Panc1 (cell line): ENCODE results near the gene UGGT2. TPM values are rescaled to one million over a fixed set of nuclear protein-coding genes. Genes with fewer than 3 reads are reported as not detected.
"Not testable (repeated sequence)": the region's sequence is repeated elsewhere in the genome, so short reads cannot be mapped to it uniquely, and the experiment has no call there.

Source experiments
- ATAC-seq: fragments of 200-7000 bp; cut with Tn5 transposase; 2 replicates; pipeline ENCODE4 v1.9.1; 2020; ENCODE audit warnings: mild to moderate bottlenecking, moderate library complexity
- BruUV-seq: library from RNA; stranded (reverse); fragments of 400-500 nt; replicated peaks from 2 replicates; lab custom pipeline; 2021; lab: Mats Ljungman, UMichigan
- CTCF ChIA-PET: fragments of 300-600 bp; sonication (Branson Sonifier 250); formaldehyde crosslinking; loops from one replicate; lab custom pipeline; 2022; ENCODE audit warnings: antibody characterized with exemption; lab: Charles Lee
- POLR2A ChIA-PET: fragments of 300-600 bp; sonication (Branson Sonifier 250); formaldehyde crosslinking; loops from one replicate; lab custom pipeline; 2022; ENCODE audit warnings: antibody characterized with exemption; lab: Charles Lee
- DNase-seq: peaks from one replicate; pipeline ENCODE4 v3.0.0-alpha.2; 2010; ENCODE audit warnings: low read depth, low spot score
- H3K27ac ChIP-seq: 2 replicates; pipeline ENCODE4 v1.5.1; 2011; ENCODE audit warnings: mild to moderate bottlenecking, low read length, inconsistent platforms
- H3K27me3 ChIP-seq: fragments of 200-500 bp; sonication (Bioruptor generic); 2 replicates; pipeline ENCODE4 v1.6.0; 2014; ENCODE audit warnings: low read length, inconsistent platforms; ENCODE audit not compliant: control insufficient read depth, insufficient read depth
- H3K36me3 ChIP-seq: fragments of 200-500 bp; sonication (Bioruptor generic); 2 replicates; pipeline ENCODE4 v1.5.1; 2014; ENCODE audit warnings: inconsistent platforms, mild to moderate bottlenecking, low read length, moderate library complexity; ENCODE audit not compliant: control insufficient read depth, insufficient read depth
- H3K4me1 ChIP-seq: 2 replicates; pipeline ENCODE4 v1.5.1; 2011; ENCODE audit warnings: inconsistent platforms, mild to moderate bottlenecking, low read length, moderate library complexity; ENCODE audit not compliant: control insufficient read depth, insufficient read depth
- H3K4me3 ChIP-seq, 2 experiments: 2 replicates each; pipeline ENCODE4 v1.5.1; 2011 to 2012; ENCODE audit warnings: low read depth in 2 of 2, low read length in 2 of 2, mild to moderate bottlenecking in 2 of 2, inconsistent platforms in 1 of 2, moderate library complexity in 1 of 2
- H3K9me3 ChIP-seq: fragments of 200-500 bp; sonication (Bioruptor generic); 2 replicates; pipeline ENCODE4 v1.5.1; 2014; ENCODE audit warnings: low read depth, mild to moderate bottlenecking, inconsistent platforms, low read length, moderate library complexity; ENCODE audit not compliant: control insufficient read depth, insufficient read depth
- POLR2AphosphoS5 ChIP-seq: IDR thresholded peaks from 2 replicates; pipeline ENCODE4 v1.6.1; 2012; ENCODE audit warnings: mild to moderate bottlenecking, low read depth, low read length, moderate library complexity
- REST ChIP-seq, 2 experiments: IDR thresholded peaks; 2 replicates each; pipeline ENCODE4 v1.6.1; 2011 to 2012; ENCODE audit warnings: low read depth in 2 of 2, control low read depth in 1 of 2, low read length in 1 of 2, mild to moderate bottlenecking in 1 of 2, moderate library complexity in 1 of 2; ENCODE audit not compliant: insufficient read depth in 1 of 2
- SIN3A ChIP-seq: IDR thresholded peaks from 2 replicates; pipeline ENCODE4 v1.6.1; 2012; ENCODE audit warnings: low read depth, mild to moderate bottlenecking, low read length, moderate library complexity, borderline replicate concordance; ENCODE audit not compliant: insufficient read depth
- TCF7L2 ChIP-seq: IDR thresholded peaks from 2 replicates; pipeline ENCODE4 v1.6.1; 2011; ENCODE audit warnings: mild to moderate bottlenecking, low read depth, low read length, inconsistent platforms
- in situ Hi-C: cut with HindIII; loops from 2 replicates; pipeline ENCODE4 v1.10.0; 2016; ENCODE audit warnings: low sequenced_read_pairs, low pct_unique_long_range_greater_than_20kb
- intact Hi-C: fragments of 100-400 bp; cut with micrococcal nuclease; formaldehyde crosslinking; loops from one replicate; pipeline ENCODE4 v1.10.0; 2022; ENCODE audit not compliant: unreplicated experiment
- total RNA-seq: library from RNA; stranded (reverse); gene quantifications from one replicate; pipeline ENCODE4 v1.2.1, GENCODE V29; 2021; ENCODE audit not compliant: unreplicated experiment
- TF ChIP-seq, protein P1 (sequence below): fragments of 450-650 bp; IDR thresholded peaks from 2 replicates; pipeline ENCODE4 v1.5.1; 2017; ENCODE audit warnings: mild to moderate bottlenecking

Gene UGGT2
- total RNA-seq, 1 experiment from 2014 or later, result 22.9 TPM

DNA sequence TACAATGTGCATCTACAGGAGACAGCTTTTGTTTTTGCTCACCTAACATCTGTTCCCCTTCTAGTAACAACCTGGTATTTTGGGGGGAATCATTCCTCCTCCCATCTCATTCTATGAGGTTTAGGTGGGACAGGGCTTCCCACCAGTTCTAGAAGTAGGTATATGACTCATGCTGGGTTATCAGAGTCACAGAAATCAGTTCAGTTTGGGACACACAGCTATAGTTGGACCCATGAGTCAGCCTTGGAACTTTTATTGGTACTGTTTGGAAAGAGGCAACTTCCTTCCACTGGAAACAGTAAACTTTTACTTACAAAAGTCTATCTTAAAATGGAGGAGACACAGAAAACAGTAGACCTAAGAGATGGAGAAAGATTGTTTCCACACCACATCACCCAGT lies 190.8 kb downstream of the UGGT2 start:
- ATAC-seq (no peak), DNase-seq (no peak)
- POLR2A ChIA-PET, result interaction anchor here (0.6 kb wide), 1 partner anchor 129 kb away, joined by 4 read pairs; no protein-coding TSS in a partner anchor
- H3K27me3 ChIP-seq, result no peaks in the 10 kb centered on the region
- TF ChIP-seq POLR2AphosphoS5, result no peak
- TF ChIP-seq, protein P1, sequence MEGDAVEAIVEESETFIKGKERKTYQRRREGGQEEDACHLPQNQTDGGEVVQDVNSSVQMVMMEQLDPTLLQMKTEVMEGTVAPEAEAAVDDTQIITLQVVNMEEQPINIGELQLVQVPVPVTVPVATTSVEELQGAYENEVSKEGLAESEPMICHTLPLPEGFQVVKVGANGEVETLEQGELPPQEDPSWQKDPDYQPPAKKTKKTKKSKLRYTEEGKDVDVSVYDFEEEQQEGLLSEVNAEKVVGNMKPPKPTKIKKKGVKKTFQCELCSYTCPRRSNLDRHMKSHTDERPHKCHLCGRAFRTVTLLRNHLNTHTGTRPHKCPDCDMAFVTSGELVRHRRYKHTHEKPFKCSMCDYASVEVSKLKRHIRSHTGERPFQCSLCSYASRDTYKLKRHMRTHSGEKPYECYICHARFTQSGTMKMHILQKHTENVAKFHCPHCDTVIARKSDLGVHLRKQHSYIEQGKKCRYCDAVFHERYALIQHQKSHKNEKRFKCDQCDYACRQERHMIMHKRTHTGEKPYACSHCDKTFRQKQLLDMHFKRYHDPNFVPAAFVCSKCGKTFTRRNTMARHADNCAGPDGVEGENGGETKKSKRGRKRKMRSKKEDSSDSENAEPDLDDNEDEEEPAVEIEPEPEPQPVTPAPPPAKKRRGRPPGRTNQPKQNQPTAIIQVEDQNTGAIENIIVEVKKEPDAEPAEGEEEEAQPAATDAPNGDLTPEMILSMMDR, result no peak
- TF ChIP-seq SIN3A, result no peak
- no peak for TF ChIP-seq REST (IDR thresholded peaks at IDR 0.05; ENCODE audit: insufficient read depth in 1 of 2, low read depth in 2 of 2, low read length in 1 of 2)
- TF ChIP-seq TCF7L2, result no peak
- intact Hi-C loops, result no loop called here
- no peaks in the 10 kb centered on the region for H3K9me3 ChIP-seq
- H3K36me3 ChIP-seq, result no peaks in the 10 kb centered on the region
- no peak overlapping the region for H3K27ac ChIP-seq
- CTCF ChIA-PET, result no interaction called here
- BruUV-seq, result no TSS peak
- no peak overlapping the region for H3K4me3 ChIP-seq
- in situ Hi-C loops, result no loop called here
- peaks cover 5% of the 10 kb centered on the region; the same call in 1 of the 2 replicates for H3K4me1 ChIP-seq

DNA sequence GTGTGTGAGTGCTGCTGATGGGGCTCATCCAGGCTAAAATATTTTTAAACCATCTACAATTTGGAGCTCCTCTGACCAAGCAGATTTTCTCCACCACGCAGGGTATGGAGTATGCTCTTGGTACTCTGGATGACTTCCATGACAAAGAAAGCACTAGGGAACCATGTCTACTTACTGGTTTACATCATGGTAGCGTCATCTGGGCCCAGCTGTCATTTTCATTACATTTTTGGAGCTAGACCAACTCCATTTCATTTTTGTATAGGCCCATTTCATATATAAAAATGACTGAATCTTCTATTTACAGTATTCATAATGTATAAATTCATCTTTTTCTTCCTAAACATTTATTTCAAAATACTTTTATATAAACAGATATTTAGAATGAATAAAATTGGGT lies 191.9 kb downstream of the UGGT2 start:
- TF ChIP-seq TCF7L2, result no peak
- DNase-seq (no peak), ATAC-seq (no peak)
- Histone ChIP-seq H3K4me1 (peaks cover 5% of the 10 kb centered on the region; the same call in 1 of the 2 replicates), H3K27ac (no peak overlapping the region), H3K36me3 (no peaks in the 10 kb centered on the region), H3K4me3 (no peak overlapping the region), H3K27me3 (no peaks in the 10 kb centered on the region), H3K9me3 (no peaks in the 10 kb centered on the region)
- no TSS peak for BruUV-seq
- in situ Hi-C loops, result no loop called here
- POLR2A ChIA-PET, result no interaction called here
- CTCF ChIA-PET, result interaction anchor here (0.6 kb wide), 1 partner anchor 197 kb away, joined by 4 read pairs; no protein-coding TSS in a partner anchor
- intact Hi-C loops, result no loop called here

GRCh38 chr13:95858286-95859075 lies 194.7 kb downstream of the UGGT2 start:
- peaks cover 5% of the 10 kb centered on the region; the same call in 1 of the 2 replicates for H3K4me1 ChIP-seq
- no peaks in the 10 kb centered on the region for H3K27me3 ChIP-seq
- POLR2A ChIA-PET, result interaction anchor here (0.6 kb wide), 1 partner anchor 835 kb away, joined by 11 read pairs; no protein-coding TSS in a partner anchor
- CTCF ChIA-PET, result no interaction called here
- H3K36me3 ChIP-seq, result no peaks in the 10 kb centered on the region
- BruUV-seq, result no TSS peak
- peak; percentile 71 for ATAC-seq
- peak overlapping the region; percentile 73 for H3K27ac ChIP-seq
- intact Hi-C loops (no loop called here), in situ Hi-C loops (no loop called here)
- no peak overlapping the region for H3K4me3 ChIP-seq
- DNase-seq, result no peak
- TF ChIP-seq REST (IDR thresholded peaks at IDR 0.05; ENCODE audit: insufficient read depth in 1 of 2, low read depth in 2 of 2, low read length in 1 of 2) (no peak), TCF7L2 (peak; percentile 33; the same call in 1 of the 2 replicates)
- no peaks in the 10 kb centered on the region for H3K9me3 ChIP-seq

DNA sequence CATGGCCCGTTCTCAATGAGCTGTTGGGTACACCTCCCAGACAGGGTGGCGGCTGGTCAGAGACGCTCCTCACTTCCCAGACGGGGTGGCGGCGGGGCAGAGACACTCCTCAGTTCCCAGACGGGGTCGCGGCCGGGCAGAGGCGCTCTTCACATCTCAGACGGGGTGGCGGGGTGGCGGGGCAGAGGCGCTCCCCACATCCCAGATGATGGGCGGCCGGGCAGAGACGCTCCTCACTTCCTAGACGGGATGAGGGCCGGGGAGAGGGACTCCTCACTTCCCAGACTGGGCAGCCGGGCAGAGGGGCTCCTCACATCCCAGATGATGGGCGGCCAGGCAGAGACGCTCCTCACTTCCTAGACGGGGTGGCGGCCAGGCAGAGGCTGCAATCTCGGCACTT lies 207.5 kb downstream of the UGGT2 start:
- ATAC-seq, intact Hi-C loops, H3K36me3 ChIP-seq, H3K4me1 ChIP-seq, H3K9me3 ChIP-seq, H3K27me3 ChIP-seq, BruUV-seq, DNase-seq, CTCF ChIA-PET, H3K27ac ChIP-seq, in situ Hi-C loops, POLR2A ChIA-PET, H3K4me3 ChIP-seq: not testable (repeated sequence)
